ENCODE results near the gene RPH3AL.

RPH3AL gene

DNA sequence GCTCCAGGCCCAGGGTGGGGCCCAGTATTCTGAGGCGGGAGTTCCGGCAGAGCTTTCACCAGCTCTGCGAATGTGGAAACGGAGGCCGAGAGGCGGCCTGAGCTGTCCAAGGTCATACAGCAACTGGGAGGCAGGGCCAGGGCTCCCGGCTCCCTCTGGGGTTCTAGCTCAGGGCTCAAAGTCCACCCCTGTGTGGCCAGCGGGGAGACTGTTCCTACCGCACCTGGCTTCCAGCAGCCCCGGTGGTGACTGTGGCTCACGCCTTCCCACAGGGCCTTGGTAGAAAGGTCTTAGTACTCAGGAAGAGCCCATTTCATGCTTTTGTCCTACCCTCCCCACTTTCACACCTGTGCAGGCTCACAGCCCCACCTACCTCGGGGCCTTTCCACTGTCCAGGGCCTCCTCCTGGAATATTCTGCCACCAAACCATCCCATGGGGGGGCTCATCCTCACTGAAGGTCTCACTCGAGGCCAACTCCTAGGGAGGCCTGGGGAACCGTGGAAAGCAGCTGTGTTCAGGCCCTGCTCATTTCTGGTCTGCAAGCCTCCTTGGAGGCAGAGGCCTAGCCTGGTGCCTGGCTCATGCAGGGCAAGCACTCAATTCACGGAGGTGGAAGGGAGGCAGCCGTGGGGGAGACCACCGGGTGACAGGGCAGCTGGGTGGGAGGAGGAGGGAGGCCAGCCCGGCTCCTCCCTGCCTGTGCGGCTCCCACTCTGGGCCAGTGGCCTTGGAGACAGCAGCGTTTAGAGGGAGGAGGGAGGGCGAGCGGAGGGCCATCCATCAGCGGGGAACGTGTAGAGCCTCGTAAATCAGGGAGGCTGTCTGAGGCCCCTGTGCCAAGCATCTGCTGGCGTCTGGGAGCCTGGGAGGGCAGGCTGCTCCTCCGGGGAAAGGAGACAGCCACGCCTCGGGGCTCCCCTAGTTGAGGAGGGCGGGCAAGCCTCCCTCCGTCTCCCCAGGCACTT is 158.5 kb downstream of the RPH3AL start:
- DNase-seq, result no peak

DNA sequence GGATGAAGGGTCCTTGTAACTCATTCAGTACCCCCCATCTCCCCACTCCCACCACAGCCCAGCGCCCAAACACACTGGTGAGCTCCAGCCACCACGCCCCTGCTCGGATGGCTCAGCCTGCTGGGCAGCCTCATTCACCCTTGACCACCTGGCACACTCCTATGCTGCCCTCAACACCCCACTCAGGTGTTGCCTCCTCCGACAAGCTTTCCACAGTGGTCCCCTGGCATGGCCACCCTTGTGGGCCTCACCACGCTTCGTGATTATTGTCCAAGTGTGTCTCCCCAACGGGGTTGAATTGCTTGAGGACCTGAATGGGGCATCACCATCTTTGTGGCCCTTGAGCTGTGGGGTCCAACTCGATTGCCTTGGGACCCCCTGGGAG is 159.2 kb downstream of the RPH3AL start:
- no peak for DNase-seq

DNA sequence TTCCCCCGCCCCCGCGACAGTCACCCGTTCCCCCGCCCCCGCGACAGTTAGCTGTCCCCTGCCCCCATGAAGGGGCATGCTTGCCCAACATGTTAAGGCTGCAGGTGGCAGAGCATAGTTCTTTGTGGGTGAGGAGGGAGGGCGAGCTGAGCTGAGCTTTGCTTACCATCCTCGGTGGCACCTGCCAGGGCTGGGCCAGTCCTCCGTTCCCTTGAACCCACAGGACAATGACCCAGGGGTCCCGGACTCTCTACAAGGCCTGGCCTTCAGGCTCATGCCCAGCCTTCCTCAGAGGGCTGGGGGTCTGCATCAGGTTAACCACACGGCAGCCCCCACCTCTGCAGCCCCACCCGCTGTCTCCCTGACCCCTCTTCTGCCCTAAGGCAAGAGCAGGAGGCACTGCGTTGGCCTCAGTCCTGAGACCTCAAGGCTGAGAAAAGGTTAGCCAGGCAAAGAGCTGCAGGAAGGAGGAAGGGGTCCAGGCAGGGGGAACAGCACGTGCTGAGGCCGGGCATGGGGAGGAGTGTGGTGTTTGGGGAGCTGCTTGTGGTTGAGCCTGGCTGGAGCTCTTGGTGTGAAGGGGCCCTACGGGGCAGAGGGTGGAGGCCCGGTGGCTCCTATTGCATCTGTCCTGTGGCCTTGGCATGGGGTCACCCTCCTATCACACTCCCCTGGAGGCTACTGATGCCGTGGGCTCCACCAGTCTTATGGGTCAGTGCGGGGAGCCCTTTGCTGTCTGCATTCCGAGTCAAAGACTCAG is 159.8 kb downstream of the RPH3AL start:
- DNase-seq, result no peak

DNA sequence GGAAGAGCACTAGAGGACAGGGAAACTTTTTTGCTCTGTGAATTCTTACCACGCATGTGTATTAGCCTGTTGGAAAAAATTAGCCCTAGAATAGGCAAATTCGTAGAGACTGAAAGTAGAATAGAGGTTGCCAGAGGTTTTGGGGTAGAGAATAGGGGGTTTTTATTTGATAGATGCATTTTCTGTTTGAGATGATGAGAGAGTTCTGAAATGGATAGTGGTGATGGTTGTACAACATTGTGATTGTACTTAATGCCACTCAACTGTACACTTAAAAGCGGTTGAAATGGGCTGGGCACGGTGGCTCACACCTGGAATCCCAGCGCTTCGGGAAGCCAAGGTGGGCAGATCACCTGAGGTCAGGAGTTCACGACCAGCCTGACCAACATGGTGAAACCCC is 163.2 kb downstream of the RPH3AL start:
- DNase-seq, result no peak

DNA sequence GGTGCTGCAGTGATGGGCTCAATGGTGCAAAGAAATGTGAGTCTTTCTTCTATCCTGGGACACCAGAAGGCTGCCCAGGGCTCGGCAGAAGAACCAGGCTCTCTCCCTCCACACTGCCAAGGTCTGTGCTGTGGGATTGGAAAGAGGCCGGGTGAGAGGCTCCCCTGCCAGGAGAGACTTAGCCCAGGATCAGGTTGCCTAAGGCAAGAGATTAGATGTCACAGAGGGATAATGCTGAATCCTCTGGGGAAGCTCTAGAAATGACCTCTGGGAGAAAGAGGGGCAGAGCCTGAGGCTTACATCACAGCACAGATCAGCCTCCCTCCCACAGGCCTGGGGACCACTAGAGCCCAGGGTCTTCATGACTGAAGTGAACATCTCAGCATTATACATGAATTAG is 165.5 kb downstream of the RPH3AL start:
- DNase-seq, result no peak

DNA sequence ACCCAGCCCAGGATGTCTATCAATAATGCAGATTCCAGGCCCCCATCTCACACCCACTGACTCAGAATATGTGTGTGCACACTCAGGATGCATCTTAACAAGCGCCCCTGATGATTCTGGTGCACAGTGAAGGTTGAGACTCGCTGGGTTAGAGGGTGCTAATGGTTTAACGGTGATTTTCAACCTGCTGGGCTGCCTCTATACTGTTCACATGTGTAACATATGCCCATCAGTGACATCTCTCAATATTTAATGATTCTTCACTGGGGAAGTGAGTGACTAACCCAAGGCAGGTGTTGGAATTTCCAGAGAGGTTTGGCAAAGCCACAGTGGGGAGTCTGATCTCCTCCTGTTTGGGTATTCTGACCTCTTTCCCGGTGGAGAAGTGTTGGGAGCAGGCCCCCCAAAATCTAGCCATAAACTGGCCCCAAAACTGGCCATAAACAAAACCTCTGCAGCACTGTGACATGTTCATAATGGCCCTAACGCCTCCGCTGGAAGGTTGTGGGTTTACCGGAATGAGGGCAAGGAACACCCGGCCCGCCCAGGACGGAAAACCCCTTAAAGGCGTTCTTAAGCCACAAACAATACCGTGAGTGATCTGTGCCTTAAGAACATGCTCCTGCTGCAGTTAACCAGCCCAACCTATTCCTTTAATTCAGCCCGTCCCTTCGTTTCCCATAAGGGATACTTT is 167.0 kb downstream of the RPH3AL start:
- DNase-seq, result no peak

DNA sequence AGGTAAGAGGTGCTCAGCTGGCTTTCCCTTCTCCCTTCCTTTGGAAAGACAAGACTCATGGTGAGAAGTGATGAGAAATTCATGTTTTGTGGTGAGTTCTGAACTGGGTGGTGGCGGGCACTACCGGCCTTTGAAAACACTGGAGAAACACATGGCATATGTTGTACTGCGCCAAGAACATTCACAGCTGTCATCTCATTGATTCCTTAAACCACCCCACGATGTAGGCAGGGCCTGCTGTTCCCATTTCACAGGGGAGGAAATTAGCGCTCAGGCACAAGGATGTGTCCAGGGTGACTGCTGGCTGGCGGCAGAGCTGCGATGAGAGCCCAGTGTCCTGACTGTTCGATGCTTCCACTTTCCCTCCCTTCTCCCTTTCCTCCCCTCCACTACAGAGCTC is 169.6 kb downstream of the RPH3AL start:
- no peak for DNase-seq

DNA sequence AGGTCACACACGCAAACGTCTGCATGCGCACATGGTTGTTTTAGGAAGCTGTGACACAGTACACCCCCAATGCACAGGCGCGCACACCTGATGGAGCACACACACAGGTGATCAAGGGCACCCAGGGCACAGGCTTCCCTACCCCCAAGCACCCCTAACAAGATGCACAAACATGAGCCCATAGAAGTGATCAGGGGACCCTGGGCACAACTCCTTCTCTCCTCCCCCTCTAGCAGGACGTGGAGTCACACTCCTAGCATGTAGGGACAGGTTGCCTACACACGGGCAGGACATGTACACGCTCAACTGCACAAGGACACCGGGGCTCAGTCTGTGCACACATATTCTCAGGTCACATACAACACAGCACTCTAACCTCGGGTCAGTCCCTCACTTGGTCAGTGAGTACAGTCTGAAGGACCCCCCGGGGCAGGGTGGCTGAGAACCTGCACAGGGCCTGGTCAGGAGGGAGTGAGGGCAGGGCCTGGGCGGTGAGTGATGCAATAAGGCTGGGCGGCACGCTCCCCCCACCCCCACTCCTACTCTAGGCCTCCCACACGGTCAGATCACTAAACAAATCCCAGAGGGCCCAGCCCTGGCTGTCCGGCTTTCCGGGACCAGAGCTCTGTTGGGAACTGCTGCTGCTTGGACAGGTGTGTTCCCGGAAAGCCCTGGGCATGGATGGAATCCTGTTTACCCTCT is 170.4 kb downstream of the RPH3AL start:
- no peak for DNase-seq

DNA sequence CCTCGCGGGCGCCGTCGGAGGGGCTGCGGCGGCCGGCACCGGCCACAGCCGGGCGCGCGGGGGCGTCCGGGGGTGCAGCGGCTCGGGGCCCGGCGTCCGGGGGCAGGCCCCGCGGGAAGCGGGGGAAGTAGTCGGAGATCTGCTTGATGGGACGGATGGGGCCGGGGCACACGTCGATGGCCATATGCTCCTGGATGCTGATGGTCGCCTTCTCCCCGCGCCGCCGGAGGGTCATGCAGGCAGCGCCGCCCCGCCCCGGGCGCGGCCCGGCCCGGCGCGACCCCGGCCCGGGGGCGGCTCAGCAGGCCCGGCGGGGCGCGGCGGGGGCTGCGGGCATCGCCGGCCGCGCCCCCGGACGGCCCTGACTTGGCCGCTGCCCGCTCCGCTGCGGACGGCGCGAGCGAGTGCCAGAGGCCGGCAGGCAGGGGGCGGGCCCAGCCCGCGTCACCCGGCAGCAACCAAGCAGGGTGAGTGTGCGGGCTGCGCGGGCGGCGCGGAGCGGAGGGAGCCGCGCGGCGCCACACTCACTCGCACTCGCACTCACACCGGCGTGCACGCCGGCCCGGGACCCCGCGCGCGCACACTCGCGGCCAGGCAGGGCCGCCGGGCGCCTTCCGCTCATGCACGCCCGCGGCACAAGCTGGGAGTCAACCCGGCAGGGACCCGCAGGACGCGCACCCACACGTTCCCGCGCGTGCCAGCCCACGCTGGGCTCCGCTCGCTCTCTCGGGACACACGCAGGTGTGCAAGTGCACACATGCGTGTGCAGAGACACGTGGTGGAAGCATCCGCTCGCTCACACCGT is 171.2 kb downstream of the RPH3AL start, which contains the start of gene DOC2B:
DOC2B (minus strand) TSS at position 406 of the 805 bp plus-strand sequence; CDS start at position 235, 171 bp downstream.
- no peak for DNase-seq

DNA sequence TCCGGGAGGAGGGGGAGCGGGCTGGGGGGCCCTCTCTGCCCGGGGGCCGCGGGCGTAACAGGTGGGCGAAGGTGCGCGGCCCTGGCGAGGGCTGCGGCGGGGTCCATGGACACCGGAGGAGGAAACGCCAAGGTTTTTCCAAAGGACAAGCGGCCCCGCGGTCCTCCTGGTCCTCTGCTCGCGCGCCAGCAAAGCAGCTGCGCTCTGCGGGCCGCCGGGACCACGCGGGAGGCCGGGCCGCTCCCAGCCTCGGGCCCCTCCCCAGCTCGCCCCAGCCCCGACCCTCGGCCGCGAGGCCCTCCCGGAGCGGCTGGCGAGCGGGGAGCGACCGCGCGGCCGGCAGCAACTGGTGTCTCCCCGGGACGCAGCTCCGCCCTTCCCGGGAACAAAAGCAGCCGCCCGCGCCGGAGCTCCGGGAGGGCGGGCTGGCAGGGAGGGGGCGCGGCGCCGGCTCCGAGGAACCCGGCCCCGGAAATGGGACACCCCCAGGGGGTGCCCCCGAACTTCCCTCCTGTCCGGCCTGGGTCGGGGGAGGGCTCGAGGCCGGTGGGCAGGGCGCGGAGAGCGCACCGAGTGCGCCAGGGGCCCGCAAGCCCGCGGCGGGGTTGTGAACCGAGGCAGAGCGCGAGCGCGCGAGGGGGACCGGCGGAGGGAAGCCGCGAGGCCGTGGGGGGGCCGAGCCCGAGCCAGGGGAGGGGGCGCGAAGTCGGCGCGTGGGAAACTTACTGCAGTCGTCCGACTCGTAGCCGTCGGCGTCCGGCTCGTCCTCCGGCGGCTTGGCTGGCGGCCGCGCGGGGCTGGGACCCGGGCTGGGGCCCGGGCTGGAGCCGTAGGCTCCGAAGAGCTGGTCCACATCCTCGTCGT is 172.0 kb downstream of the RPH3AL start:
- DNase-seq, result no peak

DNA sequence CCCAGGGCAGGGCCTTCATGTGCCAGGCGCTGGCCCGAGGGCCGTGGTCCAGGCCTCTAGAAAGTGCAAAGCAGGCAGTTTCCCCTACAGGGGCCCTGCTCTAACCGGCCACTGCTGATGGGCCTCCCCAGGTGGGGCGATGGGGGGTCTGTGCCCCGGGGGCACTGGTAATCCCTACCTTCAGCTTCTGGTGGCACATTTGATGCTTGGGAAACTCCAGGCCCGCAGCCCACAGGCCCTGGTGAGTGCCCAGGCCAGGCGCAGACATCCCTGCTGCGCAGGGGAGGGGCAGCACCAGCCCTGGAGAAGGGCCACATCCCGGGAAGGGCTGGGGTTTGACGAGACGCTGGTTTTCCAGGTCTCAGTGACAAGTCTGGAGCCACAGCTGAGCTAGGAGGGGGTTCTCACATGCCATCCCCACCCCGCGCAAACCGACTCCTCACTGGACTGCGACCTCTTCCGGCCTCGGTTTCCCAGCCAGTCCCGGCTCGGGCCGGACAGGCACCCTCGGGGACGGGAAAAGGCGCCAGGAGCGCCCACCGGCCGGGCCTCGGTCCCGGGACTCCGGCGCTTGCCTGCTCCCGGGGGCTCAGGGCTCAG is 172.7 kb downstream of the RPH3AL start:
- no peak for DNase-seq

DNA sequence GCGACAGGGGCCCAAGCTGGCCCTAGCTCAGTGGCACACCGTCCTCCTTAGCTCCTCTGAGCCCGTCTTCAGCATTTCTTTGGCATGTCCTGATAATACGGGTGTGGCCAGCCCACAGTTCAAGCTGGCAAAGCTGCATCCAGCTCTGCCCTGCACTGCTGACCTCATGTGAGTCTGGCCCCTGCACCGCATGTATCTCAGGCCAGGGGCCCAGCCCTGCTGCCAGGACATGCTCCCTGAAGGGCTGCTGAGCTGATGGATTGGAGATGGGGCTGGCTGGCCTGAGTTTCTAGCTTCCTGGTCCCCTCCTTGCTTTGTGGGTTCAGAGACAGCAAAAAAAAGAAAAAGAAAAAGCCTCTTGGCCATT is 173.6 kb downstream of the RPH3AL start:
- DNase-seq, result no peak

DNA sequence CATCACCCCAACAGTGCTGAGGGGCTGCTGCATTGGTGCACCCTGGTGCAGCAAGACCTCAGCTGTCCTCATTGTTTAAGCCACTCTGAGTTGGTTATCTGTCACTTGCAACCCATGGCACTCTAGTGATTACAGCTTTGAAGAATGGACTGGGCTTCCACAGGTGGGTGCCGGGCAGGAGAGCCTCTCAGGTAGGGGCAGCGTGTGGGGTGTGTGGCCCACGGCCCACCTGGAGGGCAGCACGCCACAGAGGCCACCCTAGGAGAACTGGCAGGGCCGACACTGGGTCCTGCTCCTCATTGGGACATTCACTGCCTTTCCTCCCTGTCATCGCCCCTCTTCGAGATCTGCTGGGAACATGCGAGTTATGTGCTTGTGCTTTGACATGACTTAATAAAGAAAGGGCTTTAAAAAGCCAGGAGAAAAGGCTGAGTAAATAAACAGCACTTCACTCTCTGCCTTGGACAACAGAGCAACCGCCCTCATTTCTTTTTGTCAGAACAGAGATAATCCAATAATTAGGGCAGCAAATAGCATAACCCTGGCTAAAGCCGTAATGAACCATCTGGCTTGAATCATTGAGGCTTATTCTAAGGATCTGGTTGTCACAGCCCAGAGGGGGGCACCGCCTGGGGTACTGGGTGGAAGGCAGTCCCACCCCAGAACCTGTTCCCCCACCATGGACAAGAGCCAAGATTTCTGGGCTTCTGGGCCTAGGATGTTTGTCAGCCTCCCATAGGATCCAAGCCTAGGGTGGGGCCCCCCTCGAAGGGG is 174.1 kb downstream of the RPH3AL start:
- DNase-seq, result no peak

DNA sequence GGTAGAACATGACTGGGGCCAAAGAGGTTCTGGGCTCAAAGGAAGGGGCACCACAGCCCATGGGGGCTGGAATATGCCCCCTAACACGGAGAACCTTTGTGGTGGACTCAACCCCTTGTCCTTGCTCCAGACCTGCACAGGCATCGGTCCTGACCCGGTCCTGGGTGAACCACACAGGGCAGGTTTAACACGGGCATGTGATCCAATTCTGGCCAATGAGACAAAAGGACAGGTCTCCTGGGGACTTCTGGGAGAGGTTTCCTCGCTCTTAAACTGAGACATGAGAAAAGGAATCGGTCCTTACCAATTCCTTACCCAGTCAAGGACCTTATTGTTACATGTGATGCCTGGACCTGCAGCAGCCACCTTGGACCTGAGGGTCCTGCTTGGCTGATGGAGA is 174.8 kb downstream of the RPH3AL start:
- no peak for DNase-seq

DNA sequence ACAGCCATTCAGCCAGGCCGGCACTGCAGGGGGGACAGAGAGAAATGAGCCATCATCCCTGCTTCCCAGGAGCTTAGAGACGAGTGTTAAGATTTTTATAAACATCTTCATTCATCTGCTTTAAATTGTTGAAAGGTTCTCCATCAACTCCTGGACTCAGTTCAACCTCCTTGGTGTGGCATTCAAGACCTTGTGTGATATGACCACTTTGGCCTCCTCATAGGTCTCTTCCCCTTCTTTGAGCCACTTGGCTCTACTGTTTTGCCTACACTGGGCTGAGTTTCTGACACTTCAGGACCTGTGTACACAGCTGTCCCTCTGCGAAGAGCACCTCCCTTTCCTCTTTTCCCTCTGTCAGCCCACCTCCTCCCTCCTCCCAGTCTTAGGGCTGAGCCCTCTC is 175.5 kb downstream of the RPH3AL start:
- no peak for DNase-seq

DNA sequence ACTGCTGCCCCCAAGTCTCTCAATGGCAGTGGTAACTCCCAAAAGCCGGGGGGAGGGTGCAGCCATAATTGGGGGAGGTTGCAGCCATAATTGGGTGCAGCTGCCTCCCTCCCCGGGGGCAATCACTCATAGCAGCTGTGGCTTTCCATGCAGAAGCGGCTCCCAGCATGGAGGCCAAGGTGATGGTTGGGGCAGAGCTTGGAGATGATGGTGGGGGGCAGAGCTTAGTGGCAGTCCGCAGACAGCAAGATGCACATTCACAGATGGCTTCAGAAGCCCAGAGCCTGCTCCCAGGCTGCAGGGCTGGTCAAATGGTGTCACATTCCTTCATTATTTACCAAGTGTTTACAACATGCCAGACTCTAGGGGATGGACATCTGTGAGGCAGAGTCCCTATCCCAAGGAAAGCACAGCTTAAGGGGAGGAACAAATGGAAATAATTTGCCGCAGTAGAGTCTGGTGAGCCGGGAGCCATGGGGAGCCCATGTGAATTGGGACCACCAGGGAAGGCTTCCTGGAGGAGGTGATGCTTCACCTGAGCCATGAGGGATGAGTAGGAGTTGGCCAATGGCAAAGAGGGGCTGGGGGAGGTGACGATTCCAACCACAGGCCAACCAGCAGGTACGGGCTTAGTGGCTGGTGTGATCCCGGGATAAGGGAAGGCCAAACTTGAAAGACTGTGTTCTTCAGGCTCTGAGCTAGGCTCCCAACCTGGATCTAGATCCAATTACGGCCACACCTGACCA is 179.3 kb downstream of the RPH3AL start:
- no peak for DNase-seq

DNA sequence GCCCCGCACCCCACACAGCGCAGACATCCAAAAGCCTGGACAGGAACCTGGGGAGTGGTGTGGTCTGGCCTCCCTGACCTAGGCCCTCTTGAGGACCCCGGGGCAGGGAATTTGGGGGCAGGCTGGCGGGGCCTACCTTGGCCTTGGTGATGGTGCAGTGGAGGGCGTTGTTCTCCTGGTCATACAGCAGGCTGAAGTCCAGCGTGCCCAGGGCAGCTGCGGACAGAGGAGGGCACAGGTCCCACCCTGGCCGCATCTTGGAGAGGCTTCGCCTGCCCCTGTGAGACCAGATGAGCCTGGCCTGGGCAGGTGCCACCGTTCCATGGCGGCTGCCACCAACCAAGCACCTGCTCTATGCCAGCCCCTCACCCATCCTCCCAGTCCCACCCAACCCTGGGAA is 180.2 kb downstream of the RPH3AL start:
- DNase-seq, result no peak

DNA sequence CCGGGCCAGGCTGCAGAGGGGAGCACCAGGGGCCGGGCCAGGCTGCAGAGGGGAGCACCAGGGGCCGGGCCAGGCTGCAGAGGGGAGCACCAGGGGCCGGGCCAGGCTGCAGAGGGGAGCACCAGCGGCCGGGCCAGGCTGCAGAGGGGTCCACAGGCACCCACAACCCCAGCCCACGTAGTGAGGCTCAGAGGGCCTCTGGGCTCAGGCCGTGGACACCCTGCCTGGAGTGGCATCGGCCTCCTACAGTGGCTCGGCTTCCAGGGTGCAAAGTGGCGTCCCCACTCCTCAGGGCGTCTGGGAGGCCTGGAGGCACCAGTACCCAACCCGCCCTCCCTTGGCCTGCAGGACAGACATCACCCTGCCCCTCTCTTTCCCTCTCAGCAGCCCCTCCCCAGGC is 180.7 kb downstream of the RPH3AL start:
- DNase-seq, result no peak

DNA sequence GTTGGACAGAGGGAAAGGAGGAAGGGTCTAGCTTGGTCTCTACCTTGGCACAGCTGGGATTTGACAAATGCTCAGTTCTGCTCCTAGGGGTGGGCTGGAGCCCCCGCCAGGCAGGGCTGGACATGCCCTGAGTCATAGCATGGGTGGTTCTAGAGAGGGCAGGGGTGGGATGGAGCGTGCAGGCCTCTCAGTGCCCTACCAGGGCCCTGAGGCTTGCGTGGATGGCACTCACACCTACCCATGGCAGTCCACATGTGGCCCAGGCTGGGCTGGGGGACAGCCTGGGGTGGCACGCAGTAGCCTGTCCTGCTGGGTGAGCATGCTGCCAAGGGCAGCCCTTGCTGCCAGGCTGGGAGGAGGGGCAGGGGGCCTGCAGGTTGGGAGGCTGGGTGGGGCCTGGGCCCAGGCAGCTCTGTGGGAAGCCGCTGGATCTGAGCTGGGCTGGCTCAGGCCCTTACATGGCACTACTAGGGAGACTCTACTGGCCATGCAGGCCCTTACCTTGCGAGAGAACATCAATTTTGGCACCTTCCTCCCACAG is 182.4 kb downstream of the RPH3AL start:
- no peak for DNase-seq
